ENCODE data around the gene SMU1. TPM values are rescaled to one million over a fixed set of nuclear protein-coding genes. Genes with fewer than 3 reads are reported as not detected.

SMU1 gene
- total RNA-seq, 3 donors from 2014 or later: 19.8 to 22.1 (median 21.0) TPM

- Histone ChIP-seq H3K9me3 (no peaks in the 10 kb centered on the region), H3K36me3 (no peaks in the 10 kb centered on the region), H3K4me3 (no peak overlapping the region), H3K27me3 (no peaks in the 10 kb centered on the region), H3K27ac (no peak overlapping the region), H3K4me1 (peaks cover 0 to 17% of the 10 kb centered on the region in 2 donors)
- intact Hi-C loops (cut with DNase I; ENCODE audit: low total_unique reads): no loop called here
- peak in 1 of 2 donors; percentile 13 for DNase-seq (ENCODE audit: low spot score in 2 of 2)
- no peak for TF ChIP-seq POLR2A (IDR thresholded peaks at IDR 0.05)
- TF ChIP-seq POLR2AphosphoS5 (IDR thresholded peaks at IDR 0.05): no peak
- TF ChIP-seq, protein P1, sequence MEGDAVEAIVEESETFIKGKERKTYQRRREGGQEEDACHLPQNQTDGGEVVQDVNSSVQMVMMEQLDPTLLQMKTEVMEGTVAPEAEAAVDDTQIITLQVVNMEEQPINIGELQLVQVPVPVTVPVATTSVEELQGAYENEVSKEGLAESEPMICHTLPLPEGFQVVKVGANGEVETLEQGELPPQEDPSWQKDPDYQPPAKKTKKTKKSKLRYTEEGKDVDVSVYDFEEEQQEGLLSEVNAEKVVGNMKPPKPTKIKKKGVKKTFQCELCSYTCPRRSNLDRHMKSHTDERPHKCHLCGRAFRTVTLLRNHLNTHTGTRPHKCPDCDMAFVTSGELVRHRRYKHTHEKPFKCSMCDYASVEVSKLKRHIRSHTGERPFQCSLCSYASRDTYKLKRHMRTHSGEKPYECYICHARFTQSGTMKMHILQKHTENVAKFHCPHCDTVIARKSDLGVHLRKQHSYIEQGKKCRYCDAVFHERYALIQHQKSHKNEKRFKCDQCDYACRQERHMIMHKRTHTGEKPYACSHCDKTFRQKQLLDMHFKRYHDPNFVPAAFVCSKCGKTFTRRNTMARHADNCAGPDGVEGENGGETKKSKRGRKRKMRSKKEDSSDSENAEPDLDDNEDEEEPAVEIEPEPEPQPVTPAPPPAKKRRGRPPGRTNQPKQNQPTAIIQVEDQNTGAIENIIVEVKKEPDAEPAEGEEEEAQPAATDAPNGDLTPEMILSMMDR (IDR thresholded peaks at IDR 0.05): no peak
Observed at GRCh38 chr9:33109850-33110595, 33.5 kb upstream of the SMU1 start.

- H3K27me3 ChIP-seq: no peaks in the 10 kb centered on the region
- H3K4me3 ChIP-seq: no peak overlapping the region
- peaks cover 0 to 17% of the 10 kb centered on the region in 2 donors for H3K4me1 ChIP-seq
- peak in 1 of 2 donors; percentile 4 for DNase-seq (ENCODE audit: low spot score in 2 of 2)
- no peaks in the 10 kb centered on the region for H3K9me3 ChIP-seq
- H3K27ac ChIP-seq: no peak overlapping the region
- TF ChIP-seq POLR2AphosphoS5 (IDR thresholded peaks at IDR 0.05) (no peak), POLR2A (IDR thresholded peaks at IDR 0.05) (no peak)
- TF ChIP-seq, protein P1 (IDR thresholded peaks at IDR 0.05): no peak
- H3K36me3 ChIP-seq: no peaks in the 10 kb centered on the region
- intact Hi-C loops (cut with DNase I; ENCODE audit: low total_unique reads): no loop called here
Observed at GRCh38 chr9:33109097-33109496, 32.6 kb upstream of the SMU1 start.

DNA sequence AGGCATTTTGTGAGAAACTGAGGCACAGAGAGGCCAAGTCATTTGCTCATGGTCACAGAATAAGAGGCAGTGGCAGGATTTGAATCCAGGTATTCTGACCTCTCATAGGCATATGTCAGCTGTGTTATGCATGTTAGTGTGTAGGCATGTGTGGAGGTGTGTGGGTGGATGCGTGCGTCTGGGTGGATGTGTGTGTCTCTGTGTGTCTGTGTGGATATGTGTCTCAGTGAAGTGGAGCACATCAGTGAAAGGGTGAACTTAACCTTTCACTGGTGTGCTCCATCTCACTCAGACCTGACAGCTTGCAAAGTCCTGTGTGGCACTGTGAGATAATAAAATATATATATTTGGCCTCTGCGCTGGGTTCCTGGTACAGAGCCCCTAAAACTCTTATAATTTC lies 32.0 kb upstream of the SMU1 start:
- Histone ChIP-seq H3K27ac (no peak overlapping the region), H3K4me3 (no peak overlapping the region), H3K9me3 (no peaks in the 10 kb centered on the region), H3K27me3 (no peaks in the 10 kb centered on the region), H3K4me1 (peaks cover 0 to 17% of the 10 kb centered on the region in 2 donors), H3K36me3 (no peaks in the 10 kb centered on the region)
- TF ChIP-seq, protein P1 (IDR thresholded peaks at IDR 0.05): no peak
- no peak for TF ChIP-seq POLR2A (IDR thresholded peaks at IDR 0.05)
- TF ChIP-seq POLR2AphosphoS5 (IDR thresholded peaks at IDR 0.05): no peak
- intact Hi-C loops (cut with DNase I; ENCODE audit: low total_unique reads): no loop called here
- peak in 1 of 2 donors; percentile 15 for DNase-seq (ENCODE audit: low spot score in 2 of 2)

DNA sequence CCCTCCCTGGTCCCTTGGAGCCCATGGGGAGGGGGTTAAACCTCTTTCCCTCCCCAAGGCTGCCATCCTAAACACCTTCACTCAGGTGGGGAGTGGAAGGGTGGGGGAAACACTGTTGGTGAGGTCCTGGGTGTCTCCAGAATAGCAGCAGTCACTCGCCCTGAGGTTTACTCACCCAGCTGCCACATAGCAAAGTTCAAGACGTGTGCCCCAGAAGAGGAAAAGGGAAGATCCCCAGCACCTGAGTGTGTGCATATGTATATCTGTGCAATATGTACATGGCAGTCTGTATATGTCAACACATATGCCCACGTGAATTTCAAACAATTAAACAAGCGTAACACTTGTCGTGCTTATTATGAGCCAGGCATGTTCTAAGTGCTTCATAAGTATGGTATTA lies 31.3 kb upstream of the SMU1 start:
- Histone ChIP-seq H3K4me3 (peak overlapping the region in 1 of 3 donors; percentile 29), H3K4me1 (peaks cover 0 to 17% of the 10 kb centered on the region in 2 donors), H3K27me3 (no peaks in the 10 kb centered on the region), H3K9me3 (no peaks in the 10 kb centered on the region), H3K36me3 (no peaks in the 10 kb centered on the region), H3K27ac (peak overlapping the region; percentile 88)
- intact Hi-C loops (cut with DNase I; ENCODE audit: low total_unique reads): no loop called here
- TF ChIP-seq POLR2AphosphoS5 (IDR thresholded peaks at IDR 0.05) (no peak), POLR2A (IDR thresholded peaks at IDR 0.05) (no peak)
- TF ChIP-seq, protein P1 (IDR thresholded peaks at IDR 0.05): no peak
- DNase-seq (ENCODE audit: low spot score in 2 of 2): peak in 1 of 2 donors; percentile 13

- Histone ChIP-seq H3K4me3 (peak overlapping the region in 1 of 3 donors; percentile 29), H3K4me1 (peaks cover 0 to 17% of the 10 kb centered on the region in 2 donors), H3K27me3 (no peaks in the 10 kb centered on the region), H3K9me3 (no peaks in the 10 kb centered on the region), H3K27ac (peak overlapping the region; percentile 88), H3K36me3 (no peaks in the 10 kb centered on the region)
- TF ChIP-seq POLR2AphosphoS5 (IDR thresholded peaks at IDR 0.05) (peak in 2 of 3 donors; percentile 57 to 62), POLR2A (IDR thresholded peaks at IDR 0.05) (no peak)
- TF ChIP-seq, protein P1 (IDR thresholded peaks at IDR 0.05): no peak
- intact Hi-C loops (cut with DNase I; ENCODE audit: low total_unique reads): no loop called here
- peak; percentile 64 to 79 for DNase-seq (ENCODE audit: low spot score in 2 of 2)
Observed at GRCh38 chr9:33106827-33107621, 30.6 kb upstream of the SMU1 start.
